Keratinocyte (primary cell): ENCODE data around the gene TRAPPC10. TPM values are rescaled to one million over a fixed set of nuclear protein-coding genes. Genes with fewer than 3 reads are reported as not detected.

Source experiments
- DNase-seq: peaks from one replicate; pipeline ENCODE4 v3.0.0-alpha.2; 2011; ENCODE audit warnings: low read depth, missing footprints, low spot score
- FAIRE-seq: peaks from 2 replicates; lab custom pipeline; 2011; peaks lifted over from hg19 to GRCh38; lab: Jason Lieb, UNC
- H2AFZ ChIP-seq: 2 replicates; pipeline ENCODE4 v1.6.0; 2012; ENCODE audit warnings: low read length, control low read depth, inconsistent platforms; ENCODE audit not compliant: control insufficient read depth
- H3K27ac ChIP-seq: 2 replicates; pipeline ENCODE4 v1.5.1; 2011; ENCODE audit warnings: low read length; ENCODE audit not compliant: control insufficient read depth, insufficient read depth
- H3K27me3 ChIP-seq: 3 replicates; pipeline ENCODE4 v1.6.0; 2011; ENCODE audit warnings: low read length; ENCODE audit not compliant: control insufficient read depth, insufficient read depth; ENCODE audit errors: extremely low read depth
- H3K36me3 ChIP-seq, 2 experiments: 2 replicates in 1 of 2; 3 replicates in 1 of 2; pipeline ENCODE4 v1.5.1; 2011; ENCODE audit warnings: low read length in 2 of 2, mild to moderate bottlenecking in 1 of 2; ENCODE audit not compliant: control insufficient read depth in 2 of 2, insufficient read depth in 2 of 2; ENCODE audit errors: extremely low read depth in 1 of 2
- H3K4me1 ChIP-seq: 3 replicates; pipeline ENCODE4 v1.5.1; 2011; ENCODE audit warnings: low read length; ENCODE audit not compliant: control insufficient read depth, insufficient read depth; ENCODE audit errors: extremely low read depth
- H3K4me2 ChIP-seq: 3 replicates; pipeline ENCODE4 v1.6.0; 2011; ENCODE audit warnings: low read depth, low read length; ENCODE audit not compliant: control insufficient read depth, insufficient read depth; ENCODE audit errors: extremely low read depth
- H3K4me3 ChIP-seq, 3 experiments: fragments of 200-600 bp in 1 of 3; sonication (generic) in 1 of 3; 2 replicates in 2 of 3; 3 replicates in 1 of 3; pipeline ENCODE4 v1.5.1; 2011 to 2016; ENCODE audit warnings: low read length in 3 of 3, mild to moderate bottlenecking in 3 of 3, control low read depth in 2 of 3, inconsistent platforms in 1 of 3, low read depth in 1 of 3, mixed read lengths in 1 of 3, mixed run types in 1 of 3, moderate library complexity in 1 of 3; ENCODE audit not compliant: control insufficient read depth in 2 of 3, insufficient read depth in 2 of 3; ENCODE audit errors: extremely low read depth in 1 of 3
- H3K79me2 ChIP-seq: 2 replicates; pipeline ENCODE4 v1.6.0; 2012; ENCODE audit warnings: low read length; ENCODE audit not compliant: control insufficient read depth, insufficient read depth
- H3K9ac ChIP-seq: 3 replicates; pipeline ENCODE4 v1.6.0; 2011; ENCODE audit warnings: low read length; ENCODE audit not compliant: control insufficient read depth, insufficient read depth; ENCODE audit errors: extremely low read depth
- H3K9me1 ChIP-seq: 3 replicates; pipeline ENCODE4 v1.6.0; 2011; ENCODE audit warnings: low read length; ENCODE audit not compliant: control insufficient read depth, insufficient read depth; ENCODE audit errors: extremely low read depth
- H3K9me3 ChIP-seq: 2 replicates; pipeline ENCODE4 v1.5.1; 2012; ENCODE audit warnings: low read depth, low read length; ENCODE audit not compliant: control insufficient read depth
- H4K20me1 ChIP-seq: 3 replicates; pipeline ENCODE4 v1.6.0; 2011; ENCODE audit warnings: low read length; ENCODE audit not compliant: control insufficient read depth, insufficient read depth; ENCODE audit errors: extremely low read depth
- EZH2 ChIP-seq: IDR thresholded peaks from one replicate; pipeline ENCODE4 v1.6.1; 2012; ENCODE audit warnings: inconsistent platforms, mild to moderate bottlenecking, low read length, moderate library complexity
- dilution Hi-C: fragments of 300-500 bp; cut with MboI; formaldehyde crosslinking; loops from one replicate; pipeline ENCODE4 v1.7.0; 2020; ENCODE audit warnings: low sequenced_read_pairs; ENCODE audit not compliant: extremely low pct_ligation_motif_present
- polyA plus RNA-seq, 5 experiments: library from polyadenylated mRNA; depleted of rRNA in 3 of 5; stranded (reverse) in 3 of 5; stranded (forward) in 1 of 5; unstranded in 1 of 5; fragments of >200 nt; gene quantifications; 1 replicate in 1 of 5; 2 replicates in 3 of 5; 3 replicates in 1 of 5; pipeline versions ENCODE4 v1.2.1 to v1.2.3, GENCODE V29; 2011 to 2012; ENCODE audit warnings: missing spikeins in 2 of 5, low read depth in 1 of 5, low replicate concordance in 1 of 5
- TF ChIP-seq, protein P1 (sequence below), 3 experiments: IDR thresholded peaks in 1 of 3; conservative IDR thresholded peaks in 1 of 3; optimal IDR thresholded peaks in 1 of 3; 2 replicates in 2 of 3; 3 replicates in 1 of 3; pipeline versions ENCODE3 to v1.5.1; 2011; ENCODE audit warnings: low read length in 3 of 3, mild to moderate bottlenecking in 3 of 3, moderate library complexity in 2 of 3, control low read depth in 1 of 3, inconsistent platforms in 1 of 3; ENCODE audit not compliant: insufficient read depth in 2 of 3; ENCODE audit errors: extremely low read depth in 1 of 3

Gene TRAPPC10
- polyA plus RNA-seq, 1 donor (not counting 4 experiments of a cell fraction or from before 2014, with no cell fraction given), result 21.6 TPM

DNA sequence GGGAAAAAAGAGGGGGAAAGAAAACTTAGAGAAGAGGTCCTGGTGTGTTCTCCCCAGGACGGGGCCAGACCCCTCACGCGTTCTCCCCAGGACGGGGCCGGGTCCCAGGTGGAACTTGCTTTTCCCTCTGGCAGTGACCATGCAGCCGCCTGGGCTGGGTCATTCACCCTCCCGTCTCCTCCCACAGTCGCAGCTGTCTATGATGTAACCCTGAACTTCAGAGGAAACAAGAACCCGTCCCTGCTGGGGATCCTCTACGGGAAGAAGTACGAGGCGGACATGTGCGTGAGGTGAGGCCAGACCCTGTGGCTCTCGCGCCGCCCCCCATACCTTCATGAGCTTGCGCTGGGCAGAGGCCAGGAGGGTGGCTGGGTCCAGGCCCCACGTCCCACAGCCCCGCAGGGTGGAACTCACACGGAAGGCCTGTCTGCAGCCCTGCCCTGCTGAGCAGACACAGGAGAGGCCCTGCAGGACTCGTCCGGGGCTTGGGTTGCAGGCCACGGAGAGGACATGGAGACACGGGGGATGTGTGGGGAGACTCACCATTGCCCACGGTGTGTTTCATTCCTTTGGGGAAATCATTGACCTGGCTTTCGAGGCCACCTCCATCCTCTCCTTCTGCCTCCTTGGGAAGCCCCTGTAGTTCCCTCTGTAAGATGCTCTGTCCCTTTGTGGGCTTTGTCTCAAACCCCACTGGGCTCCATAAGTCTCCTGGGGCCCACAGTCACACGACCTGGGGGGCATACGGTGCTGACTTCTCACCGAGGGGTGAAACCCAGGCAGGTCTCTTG lies 40.7 kb upstream of the TRAPPC10 start:
- no peak for DNase-seq
- no peak overlapping the region for H3K4me3 ChIP-seq
- H4K20me1 ChIP-seq, result no peaks in the 10 kb centered on the region
- H3K9ac ChIP-seq, result no peak overlapping the region
- no peak overlapping the region for H2AFZ ChIP-seq
- no peaks in the 10 kb centered on the region for H3K9me1 ChIP-seq
- no peaks in the 10 kb centered on the region for H3K9me3 ChIP-seq
- H3K36me3 ChIP-seq, result peaks cover 8 to 10% of the 10 kb centered on the region in 2 experiments
- TF ChIP-seq EZH2, result no peak
- TF ChIP-seq, protein P1, sequence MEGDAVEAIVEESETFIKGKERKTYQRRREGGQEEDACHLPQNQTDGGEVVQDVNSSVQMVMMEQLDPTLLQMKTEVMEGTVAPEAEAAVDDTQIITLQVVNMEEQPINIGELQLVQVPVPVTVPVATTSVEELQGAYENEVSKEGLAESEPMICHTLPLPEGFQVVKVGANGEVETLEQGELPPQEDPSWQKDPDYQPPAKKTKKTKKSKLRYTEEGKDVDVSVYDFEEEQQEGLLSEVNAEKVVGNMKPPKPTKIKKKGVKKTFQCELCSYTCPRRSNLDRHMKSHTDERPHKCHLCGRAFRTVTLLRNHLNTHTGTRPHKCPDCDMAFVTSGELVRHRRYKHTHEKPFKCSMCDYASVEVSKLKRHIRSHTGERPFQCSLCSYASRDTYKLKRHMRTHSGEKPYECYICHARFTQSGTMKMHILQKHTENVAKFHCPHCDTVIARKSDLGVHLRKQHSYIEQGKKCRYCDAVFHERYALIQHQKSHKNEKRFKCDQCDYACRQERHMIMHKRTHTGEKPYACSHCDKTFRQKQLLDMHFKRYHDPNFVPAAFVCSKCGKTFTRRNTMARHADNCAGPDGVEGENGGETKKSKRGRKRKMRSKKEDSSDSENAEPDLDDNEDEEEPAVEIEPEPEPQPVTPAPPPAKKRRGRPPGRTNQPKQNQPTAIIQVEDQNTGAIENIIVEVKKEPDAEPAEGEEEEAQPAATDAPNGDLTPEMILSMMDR (optimal IDR thresholded peaks at IDR 0.05 in 1 of 3, IDR thresholded peaks at IDR 0.05 in 1 of 3, conservative IDR thresholded peaks at IDR 0.05 in 1 of 3; ENCODE audit: extremely low read depth in 1 of 3, insufficient read depth in 2 of 3, low read length in 3 of 3), result no peak
- H3K27me3 ChIP-seq, result no peaks in the 10 kb centered on the region
- no peaks in the 10 kb centered on the region for H3K79me2 ChIP-seq
- no peak overlapping the region for H3K4me2 ChIP-seq
- dilution Hi-C loops, result no loop called here
- H3K27ac ChIP-seq, result no peak overlapping the region
- FAIRE-seq, result no peak
- no peaks in the 10 kb centered on the region for H3K4me1 ChIP-seq

DNA sequence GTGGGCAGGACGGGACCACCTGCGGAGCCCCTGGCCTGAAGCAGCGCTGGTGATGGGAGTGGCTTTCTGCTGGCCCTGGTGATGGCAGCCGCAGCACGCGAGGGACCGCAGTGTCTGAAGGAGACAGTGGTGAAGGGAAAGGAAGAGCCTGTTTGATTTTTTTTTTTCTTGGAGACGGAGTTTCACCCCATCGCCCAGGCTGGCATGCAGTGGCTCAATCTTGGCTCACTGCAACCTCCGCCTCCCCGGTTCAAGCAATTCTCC lies 40.2 kb upstream of the TRAPPC10 start:
- H3K36me3 ChIP-seq, result peaks cover 6 to 10% of the 10 kb centered on the region in 2 experiments
- no peaks in the 10 kb centered on the region for H3K27me3 ChIP-seq
- no peaks in the 10 kb centered on the region for H3K79me2 ChIP-seq
- no peak overlapping the region for H3K4me2 ChIP-seq
- dilution Hi-C loops, result no loop called here
- TF ChIP-seq EZH2, result no peak
- TF ChIP-seq, protein P1 (optimal IDR thresholded peaks at IDR 0.05 in 1 of 3, IDR thresholded peaks at IDR 0.05 in 1 of 3, conservative IDR thresholded peaks at IDR 0.05 in 1 of 3; ENCODE audit: extremely low read depth in 1 of 3, insufficient read depth in 2 of 3, low read length in 3 of 3), result no peak
- H2AFZ ChIP-seq, result no peak overlapping the region
- H3K4me1 ChIP-seq, result no peaks in the 10 kb centered on the region
- no peak for DNase-seq
- H3K9me3 ChIP-seq, result no peaks in the 10 kb centered on the region
- no peaks in the 10 kb centered on the region for H4K20me1 ChIP-seq
- H3K9me1 ChIP-seq, result no peaks in the 10 kb centered on the region
- H3K9ac ChIP-seq, result no peak overlapping the region
- no peak overlapping the region for H3K27ac ChIP-seq
- no peak for FAIRE-seq
- no peak overlapping the region for H3K4me3 ChIP-seq
